ENCODE data around the gene CCDC158.

DNA sequence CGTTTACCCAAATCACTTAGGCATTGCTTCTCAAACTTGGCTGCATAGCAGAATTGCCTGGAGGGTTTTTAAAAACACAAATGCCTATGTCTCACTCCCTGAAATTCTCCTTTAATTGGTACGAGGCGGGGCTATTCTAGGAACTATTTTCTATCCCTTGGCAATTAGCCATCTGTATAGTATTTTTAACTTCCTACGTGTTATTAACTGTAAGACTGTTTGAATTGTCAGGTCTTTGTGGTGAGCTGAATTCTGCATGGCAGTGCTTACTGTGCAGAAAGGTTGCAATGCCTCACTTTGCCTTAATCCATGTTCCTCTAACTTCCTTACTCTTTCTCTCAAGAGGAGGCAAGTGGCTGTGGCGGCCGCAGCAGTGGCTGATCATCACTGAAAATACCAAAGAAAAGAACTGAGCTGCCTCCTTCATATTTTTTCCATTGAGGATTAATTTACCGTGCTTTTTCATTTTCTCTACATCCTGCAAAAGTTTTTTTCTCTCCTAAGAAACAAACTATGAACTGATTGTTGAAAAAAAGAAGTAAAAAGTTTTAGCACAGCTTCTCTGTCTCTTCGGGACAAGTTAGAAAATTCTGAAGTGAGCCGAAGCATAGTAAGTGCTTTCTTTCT is 14.1 kb upstream of the CCDC158 start, which contains the start of gene SHROOM3:
- TF ChIP-seq, protein P1, sequence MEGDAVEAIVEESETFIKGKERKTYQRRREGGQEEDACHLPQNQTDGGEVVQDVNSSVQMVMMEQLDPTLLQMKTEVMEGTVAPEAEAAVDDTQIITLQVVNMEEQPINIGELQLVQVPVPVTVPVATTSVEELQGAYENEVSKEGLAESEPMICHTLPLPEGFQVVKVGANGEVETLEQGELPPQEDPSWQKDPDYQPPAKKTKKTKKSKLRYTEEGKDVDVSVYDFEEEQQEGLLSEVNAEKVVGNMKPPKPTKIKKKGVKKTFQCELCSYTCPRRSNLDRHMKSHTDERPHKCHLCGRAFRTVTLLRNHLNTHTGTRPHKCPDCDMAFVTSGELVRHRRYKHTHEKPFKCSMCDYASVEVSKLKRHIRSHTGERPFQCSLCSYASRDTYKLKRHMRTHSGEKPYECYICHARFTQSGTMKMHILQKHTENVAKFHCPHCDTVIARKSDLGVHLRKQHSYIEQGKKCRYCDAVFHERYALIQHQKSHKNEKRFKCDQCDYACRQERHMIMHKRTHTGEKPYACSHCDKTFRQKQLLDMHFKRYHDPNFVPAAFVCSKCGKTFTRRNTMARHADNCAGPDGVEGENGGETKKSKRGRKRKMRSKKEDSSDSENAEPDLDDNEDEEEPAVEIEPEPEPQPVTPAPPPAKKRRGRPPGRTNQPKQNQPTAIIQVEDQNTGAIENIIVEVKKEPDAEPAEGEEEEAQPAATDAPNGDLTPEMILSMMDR (IDR thresholded peaks at IDR 0.05 in 8 of 11, conservative IDR thresholded peaks at IDR 0.05 in 3 of 11), result no peak
- TF ChIP-seq POLR2A (IDR thresholded peaks at IDR 0.05) (no peak), POLR2AphosphoS5 (IDR thresholded peaks at IDR 0.05) (no peak)
